ENCODE measurements around the gene TTLL12. TPM values are rescaled to one million over a fixed set of nuclear protein-coding genes. Genes with fewer than 3 reads are reported as not detected.

The TTLL12 gene
- polyA plus RNA-seq, 1 donor = 22.2 TPM

- no peak for DNase-seq
Observed at GRCh38 chr22:43174941-43175531, 11.9 kb downstream of the TTLL12 start.

- DNase-seq = no peak
Observed at GRCh38 chr22:43173976-43174720, 12.8 kb downstream of the TTLL12 start.

GRCh38 chr22:43173566-43173965, 13.4 kb downstream of the TTLL12 start:
- no peak for DNase-seq

GRCh38 chr22:43172191-43172590, 14.7 kb downstream of the TTLL12 start:
- no peak for DNase-seq

- DNase-seq = no peak
Observed at GRCh38 chr22:43171607-43172006, 15.3 kb downstream of the TTLL12 start.

GRCh38 chr22:43171019-43171491, 15.9 kb downstream of the TTLL12 start:
- no peak for DNase-seq

GRCh38 chr22:43170131-43170480, 16.8 kb downstream of the TTLL12 start:
- DNase-seq = no peak

GRCh38 chr22:43169310-43170130, 17.4 kb downstream of the TTLL12 start:
- no peak for DNase-seq

- DNase-seq = no peak
Observed at GRCh38 chr22:43168471-43169309, 18.2 kb downstream of the TTLL12 start.

GRCh38 chr22:43167001-43167589, 19.8 kb downstream of the TTLL12 start:
- no peak for DNase-seq

GRCh38 chr22:43166132-43166930, 20.6 kb downstream of the TTLL12 start:
- DNase-seq = no peak

GRCh38 chr22:43164636-43165035, 22.3 kb downstream of the TTLL12 start:
- no peak for DNase-seq

GRCh38 chr22:43163241-43163795, 23.6 kb downstream of the TTLL12 start:
- no peak for DNase-seq

GRCh38 chr22:43162412-43163150, 24.4 kb downstream of the TTLL12 start:
- DNase-seq = no peak

GRCh38 chr22:43160497-43161126, 26.3 kb downstream of the TTLL12 start:
- no peak for DNase-seq

GRCh38 chr22:43159484-43160178, 27.3 kb downstream of the TTLL12 start:
- no peak for DNase-seq

- DNase-seq = no peak
Observed at GRCh38 chr22:43158778-43159483, 28.0 kb downstream of the TTLL12 start.

Measured in left kidney (tissue), 2 donors.